Neutrophil (primary cell): ENCODE results near the gene RAB3B.
A peak's percentile ranks its signal among the peaks of the same experiment; 100 is the strongest.

Source experiments
- H3K27ac ChIP-seq: fragments of 200-600 bp; sonication (generic); 2 replicates; pipeline ENCODE4 v1.5.1; 2016; ENCODE audit warnings: mild to moderate bottlenecking, moderate library complexity
- H3K27me3 ChIP-seq: fragments of 200-600 bp; sonication (generic); 2 replicates; pipeline ENCODE4 v1.6.0; 2016; ENCODE audit warnings: mild to moderate bottlenecking
- H3K36me3 ChIP-seq: fragments of 200-600 bp; sonication (generic); 2 replicates; pipeline ENCODE4 v1.5.1; 2017
- H3K4me1 ChIP-seq, 2 experiments: fragments of 200-600 bp in 1 of 2; sonication (generic) in 1 of 2; 1 replicate in 1 of 2; 2 replicates in 1 of 2; pipeline versions ENCODE4 v1.5.1 to v1.6.1; 2013 to 2016; ENCODE audit warnings: low read depth in 1 of 2, low read length in 1 of 2, mild to moderate bottlenecking in 1 of 2, moderate library complexity in 1 of 2; ENCODE audit not compliant: control insufficient read depth in 1 of 2, insufficient read depth in 1 of 2
- H3K4me3 ChIP-seq, 2 experiments: fragments of 200-600 bp in 1 of 2; sonication (generic) in 1 of 2; 1 replicate in 1 of 2; 2 replicates in 1 of 2; pipeline ENCODE4 v1.5.1; 2013 to 2016; ENCODE audit warnings: low read depth in 1 of 2, low read length in 1 of 2, mild to moderate bottlenecking in 1 of 2, moderate library complexity in 1 of 2
- H3K9me3 ChIP-seq: fragments of 200-600 bp; sonication (generic); 2 replicates; pipeline ENCODE4 v1.5.1; 2016
- TF ChIP-seq, protein P1 (sequence below): fragments of 200-600 bp; sonication (generic); IDR thresholded peaks from 2 replicates; pipeline ENCODE4 v1.5.1; 2016; ENCODE audit warnings: antibody characterized with exemption

Gene RAB3B

GRCh38 chr1:51990478-51990965, at the start of gene RAB3B:
TSS of gene RAB3B (minus strand) at chr1:51990700. CDS start at chr1:51977117, 13,583 bp downstream.
- H3K27me3 ChIP-seq = peaks cover 88% of the 10 kb centered on the region
- no peaks in the 10 kb centered on the region for H3K36me3 ChIP-seq
- H3K27ac ChIP-seq = no peak within 1 kb of the TSS
- peaks cover 0 to 6% of the 10 kb centered on the region in 2 experiments for H3K4me1 ChIP-seq
- peak within 1 kb of the TSS in 1 of 2 experiments; percentile 13 for H3K4me3 ChIP-seq
- TF ChIP-seq, protein P1, sequence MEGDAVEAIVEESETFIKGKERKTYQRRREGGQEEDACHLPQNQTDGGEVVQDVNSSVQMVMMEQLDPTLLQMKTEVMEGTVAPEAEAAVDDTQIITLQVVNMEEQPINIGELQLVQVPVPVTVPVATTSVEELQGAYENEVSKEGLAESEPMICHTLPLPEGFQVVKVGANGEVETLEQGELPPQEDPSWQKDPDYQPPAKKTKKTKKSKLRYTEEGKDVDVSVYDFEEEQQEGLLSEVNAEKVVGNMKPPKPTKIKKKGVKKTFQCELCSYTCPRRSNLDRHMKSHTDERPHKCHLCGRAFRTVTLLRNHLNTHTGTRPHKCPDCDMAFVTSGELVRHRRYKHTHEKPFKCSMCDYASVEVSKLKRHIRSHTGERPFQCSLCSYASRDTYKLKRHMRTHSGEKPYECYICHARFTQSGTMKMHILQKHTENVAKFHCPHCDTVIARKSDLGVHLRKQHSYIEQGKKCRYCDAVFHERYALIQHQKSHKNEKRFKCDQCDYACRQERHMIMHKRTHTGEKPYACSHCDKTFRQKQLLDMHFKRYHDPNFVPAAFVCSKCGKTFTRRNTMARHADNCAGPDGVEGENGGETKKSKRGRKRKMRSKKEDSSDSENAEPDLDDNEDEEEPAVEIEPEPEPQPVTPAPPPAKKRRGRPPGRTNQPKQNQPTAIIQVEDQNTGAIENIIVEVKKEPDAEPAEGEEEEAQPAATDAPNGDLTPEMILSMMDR = no peak
- no peaks in the 10 kb centered on the region for H3K9me3 ChIP-seq

- H3K36me3 ChIP-seq = peaks cover 40% of the 10 kb centered on the region
- no peaks in the 10 kb centered on the region for H3K27me3 ChIP-seq
- no peaks in the 10 kb centered on the region for H3K9me3 ChIP-seq
- H3K4me3 ChIP-seq = no peak overlapping the region
- TF ChIP-seq, protein P1 = no peak
- H3K27ac ChIP-seq = no peak overlapping the region
- H3K4me1 ChIP-seq = peaks cover 10 to 12% of the 10 kb centered on the region in 2 experiments
These were observed 47.4 kb upstream of the RAB3B start for GRCh38 chr1:52037909-52038308.

DNA sequence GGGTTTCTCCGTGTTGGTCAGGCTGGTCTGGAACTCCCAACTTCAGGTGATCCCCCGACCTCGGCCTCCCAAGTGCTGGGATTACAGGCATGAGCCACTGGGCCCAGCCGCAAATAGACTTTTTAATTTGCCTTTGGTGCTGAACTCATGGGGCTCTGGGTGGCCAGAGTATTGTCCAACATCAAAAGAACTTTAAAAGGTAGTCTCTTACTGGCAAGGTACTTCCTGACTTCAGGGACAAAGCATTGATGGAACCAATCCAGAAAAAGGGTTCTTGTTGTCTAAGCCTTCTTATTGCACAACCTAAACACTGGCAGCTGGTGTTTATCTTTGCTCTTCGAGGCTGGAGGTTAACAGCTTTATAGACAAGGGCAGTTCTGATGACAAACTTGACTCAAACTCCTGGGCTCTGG, 46.9 kb upstream of the RAB3B start:
- Histone ChIP-seq H3K27me3 (no peaks in the 10 kb centered on the region), H3K27ac (no peak overlapping the region), H3K36me3 (peaks cover 40% of the 10 kb centered on the region), H3K4me1 (peaks cover 15 to 17% of the 10 kb centered on the region in 2 experiments), H3K4me3 (no peak overlapping the region), H3K9me3 (no peaks in the 10 kb centered on the region)
- TF ChIP-seq, protein P1 = no peak

DNA sequence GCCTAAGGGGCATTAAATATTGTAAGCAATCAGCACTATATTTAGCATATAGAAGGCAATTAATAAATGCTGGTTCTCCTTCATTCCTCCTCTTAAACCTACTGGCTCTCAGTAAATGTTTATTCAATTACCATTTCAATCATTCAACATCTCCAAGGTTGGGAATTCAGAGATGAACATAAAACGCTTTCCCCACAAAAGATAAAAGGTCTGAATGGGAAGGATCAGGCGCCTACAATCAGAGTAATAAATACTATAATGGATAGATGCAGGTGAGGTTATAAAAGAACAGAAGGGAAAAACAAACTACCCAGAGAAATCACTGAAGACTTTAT, 43.5 kb upstream of the RAB3B start:
- Histone ChIP-seq H3K27me3 (no peaks in the 10 kb centered on the region), H3K36me3 (peaks cover 20% of the 10 kb centered on the region), H3K27ac (peak overlapping the region; percentile 83), H3K4me3 (peak overlapping the region; percentile 91 to 97), H3K9me3 (no peaks in the 10 kb centered on the region), H3K4me1 (peaks cover 25 to 26% of the 10 kb centered on the region in 2 experiments)
- TF ChIP-seq, protein P1 = no peak

- peak within 1 kb of the TSS; percentile 91 to 97 for H3K4me3 ChIP-seq
- H3K27ac ChIP-seq = peak within 1 kb of the TSS; percentile 83
- peaks cover 25 to 26% of the 10 kb centered on the region in 2 experiments for H3K4me1 ChIP-seq
- H3K36me3 ChIP-seq = peaks cover 19% of the 10 kb centered on the region
- TF ChIP-seq, protein P1 = no peak
- H3K27me3 ChIP-seq = no peaks in the 10 kb centered on the region
- H3K9me3 ChIP-seq = no peaks in the 10 kb centered on the region
These were observed 42.9 kb upstream of the RAB3B start, which contains the start of gene KTI12 for GRCh38 chr1:52033190-52034049. TSS of gene KTI12 (minus strand) at chr1:52033810. CDS start at chr1:52033761, 49 bp downstream.
